ENCODE data around the gene KLK8.

KLK8 gene

GRCh38 chr19:51025401-51025800, 24.0 kb upstream of the KLK8 start:
- Histone ChIP-seq H3K9ac (ENCODE audit: insufficient read length, low read depth) (no peak overlapping the region), H3K4me1 (ENCODE audit: insufficient read depth, insufficient read length) (peaks cover 15% of the 10 kb centered on the region), H3K36me3 (ENCODE audit: insufficient read depth, insufficient read length, low read length) (no peaks in the 10 kb centered on the region), H3K27me3 (ENCODE audit: insufficient read depth, insufficient read length) (peaks cover under 1% of the 10 kb centered on the region), H3K4me3 (ENCODE audit: insufficient read length, low read depth) (no peak overlapping the region), H3K9me3 (ENCODE audit: insufficient read depth, low read length) (no peaks in the 10 kb centered on the region)
- TF ChIP-seq SUZ12 (IDR thresholded peaks at IDR 0.05; ENCODE audit: extremely low read depth, insufficient read depth, insufficient read length) (no peak), ZNF274 (IDR thresholded peaks at IDR 0.05; ENCODE audit: low read depth, low read length) (no peak), YY1 (IDR thresholded peaks at IDR 0.05; ENCODE audit: insufficient read depth, insufficient read length) (no peak)
- no peak for DNase-seq (ENCODE audit: low read depth, low spot score)

GRCh38 chr19:51024924-51025323, 23.5 kb upstream of the KLK8 start:
- no peaks in the 10 kb centered on the region for H3K9me3 ChIP-seq (ENCODE audit: insufficient read depth, low read length)
- no peak for TF ChIP-seq YY1 (IDR thresholded peaks at IDR 0.05; ENCODE audit: insufficient read depth, insufficient read length)
- no peak overlapping the region for H3K9ac ChIP-seq (ENCODE audit: insufficient read length, low read depth)
- peaks cover 5% of the 10 kb centered on the region for H3K27me3 ChIP-seq (ENCODE audit: insufficient read depth, insufficient read length)
- H3K4me3 ChIP-seq (ENCODE audit: insufficient read length, low read depth): no peak overlapping the region
- H3K36me3 ChIP-seq (ENCODE audit: insufficient read depth, insufficient read length, low read length): no peaks in the 10 kb centered on the region
- H3K4me1 ChIP-seq (ENCODE audit: insufficient read depth, insufficient read length): peaks cover 15% of the 10 kb centered on the region
- no peak for DNase-seq (ENCODE audit: low read depth, low spot score)

GRCh38 chr19:51023946-51024345, 22.5 kb upstream of the KLK8 start:
- H3K9me3 ChIP-seq (ENCODE audit: insufficient read depth, low read length): no peaks in the 10 kb centered on the region
- H3K4me3 ChIP-seq (ENCODE audit: insufficient read length, low read depth): no peak overlapping the region
- DNase-seq (ENCODE audit: low read depth, low spot score): no peak
- TF ChIP-seq SUZ12 (IDR thresholded peaks at IDR 0.05; ENCODE audit: extremely low read depth, insufficient read depth, insufficient read length) (no peak), YY1 (IDR thresholded peaks at IDR 0.05; ENCODE audit: insufficient read depth, insufficient read length) (no peak), ZNF274 (IDR thresholded peaks at IDR 0.05; ENCODE audit: low read depth, low read length) (no peak)
- H3K36me3 ChIP-seq (ENCODE audit: insufficient read depth, insufficient read length, low read length): no peaks in the 10 kb centered on the region
- H3K27me3 ChIP-seq (ENCODE audit: insufficient read depth, insufficient read length): peaks cover 15% of the 10 kb centered on the region
- no peak overlapping the region for H3K9ac ChIP-seq (ENCODE audit: insufficient read length, low read depth)
- peaks cover 15% of the 10 kb centered on the region for H3K4me1 ChIP-seq (ENCODE audit: insufficient read depth, insufficient read length)

GRCh38 chr19:51022526-51022925, 21.1 kb upstream of the KLK8 start:
- H3K4me3 ChIP-seq (ENCODE audit: insufficient read length, low read depth): no peak overlapping the region
- TF ChIP-seq SUZ12 (IDR thresholded peaks at IDR 0.05; ENCODE audit: extremely low read depth, insufficient read depth, insufficient read length) (no peak), ZNF274 (IDR thresholded peaks at IDR 0.05; ENCODE audit: low read depth, low read length) (no peak), YY1 (IDR thresholded peaks at IDR 0.05; ENCODE audit: insufficient read depth, insufficient read length) (no peak)
- no peaks in the 10 kb centered on the region for H3K9me3 ChIP-seq (ENCODE audit: insufficient read depth, low read length)
- no peak for DNase-seq (ENCODE audit: low read depth, low spot score)
- peaks cover 14% of the 10 kb centered on the region for H3K4me1 ChIP-seq (ENCODE audit: insufficient read depth, insufficient read length)
- H3K27me3 ChIP-seq (ENCODE audit: insufficient read depth, insufficient read length): peaks cover 23% of the 10 kb centered on the region
- H3K9ac ChIP-seq (ENCODE audit: insufficient read length, low read depth): no peak overlapping the region
- no peaks in the 10 kb centered on the region for H3K36me3 ChIP-seq (ENCODE audit: insufficient read depth, insufficient read length, low read length)

GRCh38 chr19:51020988-51021651, 19.7 kb upstream of the KLK8 start:
- Histone ChIP-seq H3K9me3 (ENCODE audit: insufficient read depth, low read length) (no peaks in the 10 kb centered on the region), H3K9ac (ENCODE audit: insufficient read length, low read depth) (no peak overlapping the region), H3K36me3 (ENCODE audit: insufficient read depth, insufficient read length, low read length) (no peaks in the 10 kb centered on the region), H3K4me3 (ENCODE audit: insufficient read length, low read depth) (no peak overlapping the region), H3K27me3 (ENCODE audit: insufficient read depth, insufficient read length) (peaks cover 23% of the 10 kb centered on the region), H3K4me1 (ENCODE audit: insufficient read depth, insufficient read length) (peaks cover 8% of the 10 kb centered on the region)
- DNase-seq (ENCODE audit: low read depth, low spot score): no peak
- no peak for TF ChIP-seq YY1 (IDR thresholded peaks at IDR 0.05; ENCODE audit: insufficient read depth, insufficient read length)
- no peak for TF ChIP-seq ZNF274 (IDR thresholded peaks at IDR 0.05; ENCODE audit: low read depth, low read length)
- no peak for TF ChIP-seq SUZ12 (IDR thresholded peaks at IDR 0.05; ENCODE audit: extremely low read depth, insufficient read depth, insufficient read length)

GRCh38 chr19:51019544-51019925, 18.1 kb upstream of the KLK8 start, which contains the start of gene KLK10:
Gene KLK10, minus strand, starts transcription at chr19:51019709. Its CDS starts 579 bp downstream, at chr19:51019130.
- Histone ChIP-seq H3K4me1 (ENCODE audit: insufficient read depth, insufficient read length) (peaks cover under 1% of the 10 kb centered on the region), H3K4me3 (ENCODE audit: insufficient read length, low read depth) (peak within 1 kb of the TSS; percentile 36), H3K9ac (ENCODE audit: insufficient read length, low read depth) (peak within 1 kb of the TSS; percentile 64), H3K36me3 (ENCODE audit: insufficient read depth, insufficient read length, low read length) (no peaks in the 10 kb centered on the region), H3K9me3 (ENCODE audit: insufficient read depth, low read length) (no peaks in the 10 kb centered on the region), H3K27me3 (ENCODE audit: insufficient read depth, insufficient read length) (peaks cover 23% of the 10 kb centered on the region)
- no peak for TF ChIP-seq ZNF274 (IDR thresholded peaks at IDR 0.05; ENCODE audit: low read depth, low read length)
- no peak for TF ChIP-seq YY1 (IDR thresholded peaks at IDR 0.05; ENCODE audit: insufficient read depth, insufficient read length)
- TF ChIP-seq SUZ12 (IDR thresholded peaks at IDR 0.05; ENCODE audit: extremely low read depth, insufficient read depth, insufficient read length): no peak
- DNase-seq (ENCODE audit: low read depth, low spot score): no peak

GRCh38 chr19:51018745-51019543, 17.5 kb upstream of the KLK8 start:
- no peak for DNase-seq (ENCODE audit: low read depth, low spot score)
- Histone ChIP-seq H3K4me1 (ENCODE audit: insufficient read depth, insufficient read length) (no peaks in the 10 kb centered on the region), H3K9ac (ENCODE audit: insufficient read length, low read depth) (peak overlapping the region; percentile 64), H3K27me3 (ENCODE audit: insufficient read depth, insufficient read length) (peaks cover 23% of the 10 kb centered on the region), H3K9me3 (ENCODE audit: insufficient read depth, low read length) (no peaks in the 10 kb centered on the region), H3K36me3 (ENCODE audit: insufficient read depth, insufficient read length, low read length) (no peaks in the 10 kb centered on the region), H3K4me3 (ENCODE audit: insufficient read length, low read depth) (peak overlapping the region; percentile 36)
- TF ChIP-seq SUZ12 (IDR thresholded peaks at IDR 0.05; ENCODE audit: extremely low read depth, insufficient read depth, insufficient read length) (no peak), YY1 (IDR thresholded peaks at IDR 0.05; ENCODE audit: insufficient read depth, insufficient read length) (no peak), ZNF274 (IDR thresholded peaks at IDR 0.05; ENCODE audit: low read depth, low read length) (no peak)
